Pons (tissue), 1 donor: ENCODE results near the gene STK35.
A peak's percentile ranks its signal among the peaks of the same experiment; 100 is the strongest.

Experiments used
- DNase-seq: peaks from one replicate; pipeline ENCODE4 v3.0.0-alpha.2; 2016; ENCODE audit warnings: low spot score

The STK35 gene

DNA sequence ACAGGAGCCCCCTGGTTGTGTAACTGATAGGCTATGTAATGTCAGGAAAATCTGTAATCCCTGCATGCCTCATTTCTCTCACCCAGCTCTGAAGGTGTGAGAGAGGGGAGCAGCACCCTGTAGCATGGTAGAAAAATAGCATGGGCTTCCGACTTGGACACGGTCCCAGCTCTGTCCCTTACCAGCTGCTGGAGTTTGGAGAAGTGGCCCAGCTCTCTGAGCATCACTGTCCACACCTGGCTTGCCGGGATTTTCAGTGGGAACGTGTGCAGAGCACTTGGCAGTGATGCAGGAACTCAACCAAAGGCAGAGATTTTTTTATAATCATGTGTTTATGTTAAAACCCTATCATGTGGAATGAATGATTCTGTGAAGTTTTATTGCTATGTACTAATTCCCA is 34.6 kb downstream of the STK35 start:
- no peak for DNase-seq

GRCh38 chr20:2137552-2138201 is 36.0 kb downstream of the STK35 start:
- DNase-seq, result no peak

DNA sequence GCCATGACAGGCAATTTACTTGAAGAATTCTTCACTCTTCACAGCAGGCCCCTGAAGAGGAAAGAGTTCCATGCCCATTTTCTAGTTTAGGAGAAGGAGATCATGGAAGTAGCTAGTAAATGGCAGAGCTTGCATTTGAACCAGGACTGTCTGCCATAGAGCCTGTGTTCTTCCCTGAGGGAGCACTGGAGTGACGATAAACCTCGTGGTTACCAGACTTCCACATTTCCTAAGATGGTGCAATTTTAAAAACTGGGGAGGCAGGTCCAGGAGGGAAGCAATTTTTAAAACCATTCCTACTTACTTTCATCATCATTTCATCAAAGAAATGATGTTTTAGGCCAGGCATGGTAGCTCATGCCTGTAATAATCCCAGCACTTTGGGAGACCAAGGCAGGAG is 36.8 kb downstream of the STK35 start:
- DNase-seq, result no peak

DNA sequence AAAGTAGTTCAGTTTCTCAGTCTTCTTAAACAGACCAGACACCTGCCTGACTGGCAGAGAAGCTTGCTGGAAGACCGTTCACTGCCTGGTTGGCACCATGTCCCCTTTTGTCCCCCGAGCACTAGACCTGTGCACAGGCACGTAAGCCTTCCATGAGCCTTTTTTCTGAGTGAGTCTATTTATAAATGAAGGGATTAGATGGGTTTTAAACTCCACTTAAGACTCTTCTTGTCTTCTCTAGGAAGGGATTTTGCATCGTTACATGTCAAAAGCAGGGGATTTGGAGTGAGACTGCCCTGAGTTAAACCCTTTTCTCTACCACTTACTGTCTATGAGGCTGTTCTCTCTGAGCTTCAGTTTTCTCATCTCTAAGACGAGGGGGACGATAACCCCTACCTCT is 37.6 kb downstream of the STK35 start:
- DNase-seq, result no peak

- DNase-seq, result no peak
Observed at GRCh38 chr20:2139736-2140135, 38.1 kb downstream of the STK35 start.

- DNase-seq, result peak; percentile 36
Observed at GRCh38 chr20:2140561-2140960, 38.9 kb downstream of the STK35 start.

- DNase-seq, result no peak
Observed at GRCh38 chr20:2141600-2142575, 40.3 kb downstream of the STK35 start.

DNA sequence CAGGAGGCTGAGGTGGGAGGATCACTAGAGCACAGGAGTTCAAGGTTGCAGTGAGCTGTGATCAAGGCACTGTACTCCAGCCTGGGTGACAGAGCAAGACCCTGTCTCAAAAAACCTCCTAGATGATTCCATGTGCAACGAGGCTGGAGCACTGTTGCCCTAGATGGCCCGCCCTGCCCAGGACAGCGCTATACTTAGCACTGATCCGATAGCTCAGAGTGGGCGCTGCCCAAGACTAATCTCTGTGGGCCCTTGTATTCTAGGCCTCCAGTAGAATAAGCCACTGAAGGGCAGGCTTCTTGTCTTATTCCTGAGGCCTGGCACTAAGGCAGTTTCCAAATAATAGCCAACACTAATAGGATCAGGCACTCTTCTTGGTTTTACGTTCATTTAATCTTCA is 41.0 kb downstream of the STK35 start:
- DNase-seq, result no peak

DNA sequence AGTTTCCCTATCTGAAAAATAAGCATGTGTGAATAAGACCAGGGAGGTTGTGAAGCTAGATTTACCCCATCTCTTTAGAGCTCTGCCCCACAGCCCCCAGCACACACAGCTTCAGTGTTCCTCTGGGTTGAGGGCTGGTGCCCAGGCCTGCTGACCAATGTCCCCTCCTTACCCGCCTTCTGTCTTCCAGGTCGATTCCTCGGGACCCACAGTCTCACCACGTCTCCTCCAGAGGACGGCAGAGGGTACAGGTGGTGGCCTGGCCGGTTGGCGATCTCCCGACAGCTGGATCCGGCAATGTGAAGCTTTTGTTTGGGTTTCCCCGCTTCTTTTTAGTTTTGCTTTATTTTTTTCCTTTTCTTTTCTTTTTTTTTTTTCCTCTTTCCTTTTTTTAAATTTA is 42.0 kb downstream of the STK35 start:
- DNase-seq, result no peak

- DNase-seq, result no peak
Observed at GRCh38 chr20:2144850-2145249, 43.2 kb downstream of the STK35 start.

- no peak for DNase-seq
Observed at GRCh38 chr20:2145376-2145775, 43.7 kb downstream of the STK35 start.

- no peak for DNase-seq
Observed at GRCh38 chr20:2146080-2146867, 44.6 kb downstream of the STK35 start.

GRCh38 chr20:2149507-2149906 is 47.9 kb downstream of the STK35 start:
- no peak for DNase-seq

DNA sequence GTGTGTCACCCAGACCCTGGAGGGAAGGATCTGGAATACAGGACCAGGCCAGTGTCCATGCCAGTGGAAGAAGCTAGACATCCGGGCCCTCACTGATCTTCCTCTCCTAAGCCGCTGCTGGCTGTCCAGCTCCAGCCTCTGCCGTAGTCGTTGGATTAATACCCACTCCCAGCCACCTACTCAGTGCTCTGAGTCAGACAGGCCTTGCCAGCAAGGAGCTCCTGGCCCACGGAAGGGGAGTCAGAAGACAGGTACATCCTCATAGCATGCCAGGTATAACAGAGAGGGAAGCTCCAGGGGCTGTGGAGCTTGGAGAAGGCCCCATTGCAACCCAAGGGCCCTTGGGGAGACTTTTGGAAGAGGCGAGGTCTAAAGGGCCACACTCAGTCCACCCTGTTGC is 49.0 kb downstream of the STK35 start:
- DNase-seq, result no peak

- DNase-seq, result no peak
Observed at GRCh38 chr20:2151858-2152281, 50.2 kb downstream of the STK35 start.

GRCh38 chr20:2152317-2152716 is 50.7 kb downstream of the STK35 start:
- no peak for DNase-seq

- no peak for DNase-seq
Observed at GRCh38 chr20:2153326-2153725, 51.7 kb downstream of the STK35 start.

DNA sequence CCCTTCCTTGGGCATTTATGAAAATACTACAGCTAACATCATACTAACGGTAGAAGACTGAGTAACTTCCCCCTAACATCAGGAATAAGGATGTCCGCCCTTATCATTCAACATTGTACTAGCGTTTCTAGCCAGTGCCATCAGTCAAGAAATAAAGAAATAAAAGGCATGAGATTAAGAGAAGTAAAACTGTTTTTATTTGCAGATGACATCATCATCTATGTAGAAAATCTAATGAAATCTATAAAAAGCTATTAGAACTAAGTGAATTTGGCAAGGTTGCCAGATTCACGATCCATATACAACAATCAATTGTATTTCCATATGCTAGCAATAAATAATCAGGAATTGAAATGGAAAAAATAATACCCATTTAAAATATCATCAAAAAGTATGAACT is 54.6 kb downstream of the STK35 start:
- DNase-seq, result no peak

GRCh38 chr20:2156666-2157624 is 55.3 kb downstream of the STK35 start:
- no peak for DNase-seq

DNA sequence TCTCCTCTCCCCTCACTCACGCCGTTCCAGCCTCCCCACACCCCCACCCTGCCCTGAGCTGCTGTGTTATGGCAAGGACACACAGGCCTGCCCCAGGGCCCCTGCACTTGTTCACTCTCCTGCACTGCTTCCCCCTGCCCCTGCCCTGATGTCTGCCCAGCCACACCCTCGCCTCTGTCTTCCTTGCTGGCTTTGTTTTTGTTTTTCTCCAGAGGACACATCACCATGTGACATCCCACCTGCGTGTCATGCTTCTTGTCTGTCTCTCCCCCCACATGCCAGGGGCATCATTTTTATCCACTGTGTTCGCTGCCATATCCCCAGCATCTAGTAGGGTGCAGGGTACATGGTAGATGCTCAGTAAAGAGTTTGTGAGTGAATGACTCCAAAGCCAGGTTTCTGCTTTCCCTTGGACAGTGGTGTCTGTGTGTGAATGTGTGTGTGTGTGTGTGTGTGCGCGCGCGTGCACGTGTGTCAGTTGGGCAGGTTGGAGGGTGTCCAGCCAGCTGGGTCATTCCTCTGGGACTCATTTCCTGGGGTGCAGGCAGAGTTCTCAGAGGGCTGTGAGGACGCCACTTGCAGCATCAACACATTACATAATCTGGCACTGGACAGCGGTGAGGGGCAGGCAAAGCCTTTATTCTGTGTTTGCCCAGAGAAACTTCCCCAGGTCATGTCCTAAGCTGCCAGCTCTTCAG is 60.6 kb downstream of the STK35 start:
- DNase-seq, result no peak

GRCh38 chr20:2162823-2163166 is 61.2 kb downstream of the STK35 start:
- DNase-seq, result no peak
